SK-N-SH (cell line): ENCODE results near the gene RBM15B. TPM values are rescaled to one million over a fixed set of nuclear protein-coding genes. Genes with fewer than 3 reads are reported as not detected.
A peak's percentile ranks its signal among the peaks of the same experiment; 100 is the strongest.

Source experiments
- CTCF ChIA-PET: fragments of 300-600, 350-600 bp; formaldehyde crosslinking; extraction: SDS; loops from one replicate; lab custom pipeline; 2021; lab: Yijun Ruan, JAX
- POLR2A ChIA-PET: fragments of 350-600 bp; sonication (Branson Sonifier 250); formaldehyde crosslinking; extraction: SDS; loops from one replicate; lab custom pipeline; 2020; ENCODE audit warnings: antibody characterized with exemption, inconsistent platforms; lab: Yijun Ruan, JAX
- DNase-seq: peaks from one replicate; pipeline ENCODE4 v3.0.0; 2012
- H2AFZ ChIP-seq: fragments of 200-600 bp; sonication (generic); 2 replicates; pipeline ENCODE4 v1.8.1; 2016; ENCODE audit warnings: antibody characterized with exemption, mild to moderate bottlenecking, low read depth
- H3F3A ChIP-seq: fragments of 200-600 bp; sonication (generic); replicated peaks from 2 replicates; pipeline ENCODE3; 2016; ENCODE audit warnings: antibody characterized with exemption, mild to moderate bottlenecking; ENCODE audit not compliant: insufficient read depth
- H3K27ac ChIP-seq, 2 experiments: fragments of 200-500 bp in 1 of 2; fragments of 200-600 bp in 1 of 2; sonication (Bioruptor generic) in 1 of 2; sonication (generic), shearing (Covaris generic) in 1 of 2; 2 replicates each; pipeline versions ENCODE4 v1.5.1 to v1.6.1; 2014 to 2016; ENCODE audit warnings: low read depth in 2 of 2, inconsistent platforms in 1 of 2, low read length in 1 of 2, mild to moderate bottlenecking in 1 of 2, mixed read lengths in 1 of 2
- H3K27me3 ChIP-seq: fragments of 200-600 bp; sonication (generic), shearing (Covaris generic); 2 replicates; pipeline ENCODE4 v1.6.1; 2016; ENCODE audit warnings: mixed run types; ENCODE audit not compliant: insufficient read depth
- H3K36me3 ChIP-seq, 2 experiments: fragments of 200-500 bp in 1 of 2; fragments of 200-600 bp in 1 of 2; sonication (Bioruptor generic) in 1 of 2; sonication (generic) in 1 of 2; replicated peaks in 1 of 2; 2 replicates each; pipeline versions ENCODE3 to v1.5.1; 2014 to 2016; ENCODE audit warnings: low read length in 1 of 2, mild to moderate bottlenecking in 1 of 2; ENCODE audit not compliant: insufficient read depth in 2 of 2, control insufficient read depth in 1 of 2
- H3K4me1 ChIP-seq, 2 experiments: fragments of 200-500 bp in 1 of 2; fragments of 200-600 bp in 1 of 2; sonication (Bioruptor generic) in 1 of 2; sonication (generic), shearing (Covaris generic) in 1 of 2; 2 replicates each; pipeline versions ENCODE4 v1.5.1 to v1.6.1; 2014 to 2016; ENCODE audit warnings: low read depth in 1 of 2, low read length in 1 of 2, mixed run types in 1 of 2; ENCODE audit not compliant: insufficient read depth in 2 of 2, control insufficient read depth in 1 of 2
- H3K4me2 ChIP-seq: fragments of 200-600 bp; sonication (generic), shearing (Covaris generic); 2 replicates; pipeline ENCODE4 v1.6.1; 2017; ENCODE audit warnings: mixed run types
- H3K4me3 ChIP-seq, 2 experiments: fragments of 200-500 bp in 1 of 2; fragments of 200-600 bp in 1 of 2; sonication (Bioruptor generic) in 1 of 2; sonication (generic), shearing (Covaris generic) in 1 of 2; 2 replicates each; pipeline versions ENCODE4 v1.5.1 to v1.8.1; 2014 to 2016; ENCODE audit warnings: low read depth in 2 of 2, inconsistent platforms in 1 of 2, low read length in 1 of 2, mild to moderate bottlenecking in 1 of 2, mixed read lengths in 1 of 2, moderate library complexity in 1 of 2
- H3K79me2 ChIP-seq: fragments of 200-600 bp; sonication (generic); 2 replicates; pipeline ENCODE4 v1.8.1; 2017; ENCODE audit warnings: mild to moderate bottlenecking; ENCODE audit not compliant: insufficient read depth
- H3K9ac ChIP-seq: fragments of 200-600 bp; sonication (generic); 2 replicates; pipeline ENCODE4 v1.6.1; 2017; ENCODE audit warnings: mixed run types
- H3K9me2 ChIP-seq: fragments of 200-600 bp; sonication (generic); 2 replicates; pipeline ENCODE4 v1.6.1; 2017; ENCODE audit warnings: mixed run types
- H3K9me3 ChIP-seq: fragments of 200-600 bp; sonication (generic); 2 replicates; pipeline ENCODE4 v1.6.1; 2017; ENCODE audit warnings: mixed run types, mild to moderate bottlenecking, moderate library complexity
- H4K20me1 ChIP-seq: fragments of 200-600 bp; sonication (generic); 2 replicates; pipeline ENCODE4 v1.6.1; 2017; ENCODE audit warnings: mild to moderate bottlenecking, mixed run types; ENCODE audit not compliant: insufficient read depth
- CTCF ChIP-seq: fragments of 200-600 bp; sonication (generic); IDR thresholded peaks from 2 replicates; pipeline ENCODE4 v1.6.1; 2017; ENCODE audit warnings: antibody characterized with exemption, mild to moderate bottlenecking, moderate library complexity
- GABPA ChIP-seq: IDR thresholded peaks from 2 replicates; pipeline ENCODE4 v1.4.0; 2012; ENCODE audit warnings: low read depth, mild to moderate bottlenecking
- JUND ChIP-seq: IDR thresholded peaks from 2 replicates; pipeline ENCODE4 v1.4.0; 2012
- MEF2A ChIP-seq: IDR thresholded peaks from 2 replicates; pipeline ENCODE4 v1.4.0; 2012; ENCODE audit warnings: low read depth, borderline replicate concordance
- RAD21 ChIP-seq: IDR thresholded peaks from 2 replicates; pipeline ENCODE4 v1.6.1; 2012; ENCODE audit warnings: mild to moderate bottlenecking, low read length
- RCOR1 ChIP-seq: fragments of 150-350 bp; IDR thresholded peaks from 2 replicates; pipeline ENCODE4 v1.6.1; 2017; ENCODE audit warnings: antibody characterized with exemption, low read length
- RXRA ChIP-seq: IDR thresholded peaks from 2 replicates; pipeline ENCODE4 v1.4.0; 2012; ENCODE audit warnings: low read depth, mild to moderate bottlenecking, borderline replicate concordance
- SMC3 ChIP-seq: IDR thresholded peaks from 2 replicates; pipeline ENCODE4 v1.6.1; 2012; ENCODE audit warnings: low read depth, low read length, improper control_type of control experiment
- WGBS: methylation state at CpG from one replicate; pipeline ENCODE4 v1.1.6; 2017; ENCODE audit warnings: low lambda C conversion rate; 5-methylcytosine and 5-hydroxymethylcytosine counted together
- polyA plus RNA-seq, 3 experiments: library from polyadenylated mRNA; depleted of rRNA; stranded (reverse); fragments of >200 nt; gene quantifications; 2 replicates each; pipeline ENCODE4 v1.2.3, GENCODE V29; 2012

Gene RBM15B
- polyA plus RNA-seq, 1 of the 3 experiments (the other 2 are of a cell fraction), result 17.0 TPM

GRCh38 chr3:51389423-51390183 lies 1.5 kb upstream of the RBM15B start:
- Histone ChIP-seq H3F3A (peaks cover 42% of the 10 kb centered on the region), H4K20me1 (peaks cover 37% of the 10 kb centered on the region), H3K9ac (no peak overlapping the region), H3K79me2 (peaks cover 84% of the 10 kb centered on the region), H3K27me3 (no peaks in the 10 kb centered on the region), H3K27ac (peak overlapping the region in 1 of 2 experiments; percentile 81; a peak in 2 of 4 replicates), H3K4me3 (no peak overlapping the region), H3K9me2 (no peaks in the 10 kb centered on the region), H3K4me1 (peaks cover 25 to 67% of the 10 kb centered on the region in 2 experiments), H3K4me2 (no peak overlapping the region), H3K9me3 (no peaks in the 10 kb centered on the region), H3K36me3 (peaks cover 38 to 53% of the 10 kb centered on the region in 2 experiments), H2AFZ (no peak overlapping the region)
- WGBS, result 45% methylated on average over 5 of the region's 6 CpGs
- peak; percentile 84 for DNase-seq
- ChIA-PET CTCF (interaction anchor here (0.6 to 3.9 kb wide), 53 partner anchors 11 to 1032 kb away, joined by 3 to 37 read pairs (median 3); partner anchors contain the start of genes CISH, DCAF1 and HEMK1), POLR2A (interaction anchor here (0.6 kb wide), 1 partner anchor 593 kb away, joined by 3 read pairs; no protein-coding TSS in a partner anchor)
- TF ChIP-seq RCOR1 (no peak), SMC3 (peak; percentile 32), JUND (no peak), RAD21 (peak; percentile 52), CTCF (peak; percentile 90), GABPA (no peak), MEF2A (no peak), RXRA (no peak)

DNA sequence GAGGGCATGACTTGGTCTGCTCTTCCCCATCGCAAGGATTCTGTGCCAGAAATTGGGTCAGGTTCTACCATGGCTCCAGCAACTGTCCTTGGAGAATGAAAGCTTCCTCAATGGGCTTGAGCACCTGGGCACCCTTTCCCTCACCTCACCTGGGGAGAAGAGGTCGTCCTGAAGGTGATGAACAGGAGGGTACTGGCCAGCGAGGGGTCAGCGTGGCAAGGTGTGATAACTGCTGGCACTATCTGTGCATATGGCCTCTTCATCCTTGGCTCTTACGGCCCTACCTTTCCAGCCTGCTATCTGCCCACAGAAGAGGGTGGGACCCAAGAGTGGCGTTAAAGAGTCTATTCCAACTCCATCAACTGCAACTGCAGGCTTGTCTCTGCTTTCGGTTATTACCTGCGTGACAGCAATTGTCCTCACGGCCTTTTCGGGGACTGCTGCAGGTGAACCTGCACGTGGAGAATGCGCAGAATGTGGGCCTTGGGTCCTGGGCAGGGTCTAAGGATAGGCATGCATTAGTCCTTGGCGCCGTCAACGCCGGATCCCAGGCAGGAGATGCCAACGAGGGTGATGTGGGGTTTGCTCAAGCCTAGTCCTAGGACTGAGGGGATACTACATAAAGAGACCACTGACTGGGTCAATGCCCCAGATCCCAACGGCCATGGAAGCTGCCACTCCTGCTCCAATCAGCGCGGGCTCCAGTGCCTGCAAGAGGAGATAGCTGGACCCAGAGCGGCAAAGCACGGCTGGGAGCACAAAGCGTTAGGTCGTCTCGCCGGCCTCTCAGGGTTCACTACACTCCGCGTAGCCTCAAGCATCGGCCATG lies 625 bp upstream of the RBM15B start:
- H3F3A ChIP-seq, result peaks cover 44% of the 10 kb centered on the region
- H4K20me1 ChIP-seq, result peaks cover 45% of the 10 kb centered on the region
- peaks cover 38 to 62% of the 10 kb centered on the region in 2 experiments for H3K36me3 ChIP-seq
- POLR2A ChIA-PET, result interaction anchor here (0.6 to 1.0 kb wide), 2 partner anchors 279 to 592 kb away, joined by 3 read pairs; no protein-coding TSS in a partner anchor
- H2AFZ ChIP-seq, result no peak overlapping the region
- H3K4me1 ChIP-seq, result peaks cover 27 to 75% of the 10 kb centered on the region in 2 experiments
- H3K4me2 ChIP-seq, result peak overlapping the region; percentile 76
- H3K4me3 ChIP-seq, result peak overlapping the region; percentile 42 to 76; a peak in 3 of 4 replicates
- CTCF ChIA-PET, result interaction anchor here (0.6 to 3.9 kb wide), 36 partner anchors 10 to 1033 kb away, joined by 3 to 37 read pairs (median 4); partner anchors contain the start of genes DCAF1 and HEMK1
- H3K9me2 ChIP-seq, result no peaks in the 10 kb centered on the region
- H3K79me2 ChIP-seq, result peaks cover 87% of the 10 kb centered on the region
- H3K9ac ChIP-seq, result peak overlapping the region; percentile 24; the same call in 1 of the 2 replicates
- no peaks in the 10 kb centered on the region for H3K9me3 ChIP-seq
- peak overlapping the region; percentile 53 to 81 for H3K27ac ChIP-seq
- TF ChIP-seq CTCF, result peak; percentile 79; the same call in 1 of the 2 replicates
- TF ChIP-seq RXRA, result no peak
- WGBS, result 44% methylated on average over 26 of the region's 29 CpGs
- H3K27me3 ChIP-seq, result no peaks in the 10 kb centered on the region
- no peak for DNase-seq
